HepG2 (cell line): ENCODE measurements around the gene SUSD6. TPM values are rescaled to one million over a fixed set of nuclear protein-coding genes. Genes with fewer than 3 reads are reported as not detected.

Experiments used
- ATAC-seq: fragments of 200-7000 bp; cut with Tn5 transposase; 3 replicates; pipeline ENCODE4 v1.9.1; 2020; ENCODE audit warnings: mild to moderate bottlenecking, moderate library complexity
- BruUV-seq: library from RNA; stranded (reverse); fragments of 400-500 nt; replicated peaks from 2 replicates; lab custom pipeline; 2021; lab: Mats Ljungman, UMichigan
- CTCF ChIA-PET: fragments of 300-600 bp; formaldehyde crosslinking; extraction: SDS; loops from one replicate; lab custom pipeline; 2021; ENCODE audit warnings: low total read pairs, inconsistent platforms, low intra/inter-chr PET ratio; lab: Yijun Ruan, JAX
- POLR2A ChIA-PET: fragments of 350-600 bp; sonication (Branson Sonifier 250); formaldehyde crosslinking; loops from one replicate; lab custom pipeline; 2020; ENCODE audit warnings: antibody characterized with exemption, inconsistent platforms; lab: Yijun Ruan, JAX
- DNase-seq: peaks from one replicate; pipeline ENCODE4 v3.0.0-alpha.2; 2015; ENCODE audit warnings: low spot score
- FAIRE-seq: peaks from 3 replicates; lab custom pipeline; 2011; peaks lifted over from hg19 to GRCh38; lab: Jason Lieb, UNC
- H2AFZ ChIP-seq: one replicate; pipeline ENCODE4 v1.6.1; 2011; ENCODE audit warnings: low read length, inconsistent platforms
- H3K27ac ChIP-seq: fragments of 300-600 bp; 3 replicates; pipeline ENCODE4 v1.8.0; 2011; ENCODE audit warnings: mixed run types, mild to moderate bottlenecking, mixed read lengths, low read length, inconsistent platforms; ENCODE audit not compliant: insufficient read depth; ENCODE audit errors: extremely low read length
- H3K27me3 ChIP-seq, 2 experiments: fragments of 200-600 bp in 1 of 2; 2 replicates in 1 of 2; 3 replicates in 1 of 2; pipeline versions ENCODE4 v1.6.0 to v1.8.0; 2011; ENCODE audit warnings: low read length in 2 of 2, mild to moderate bottlenecking in 2 of 2, moderate library complexity in 2 of 2, inconsistent platforms in 1 of 2; ENCODE audit not compliant: insufficient read depth in 2 of 2, control insufficient read depth in 1 of 2
- H3K36me3 ChIP-seq, 2 experiments: fragments of 200-600 bp in 1 of 2; replicated peaks in 1 of 2; 2 replicates in 1 of 2; 3 replicates in 1 of 2; pipeline versions ENCODE4 v1.5.1 to v1.8.0; 2011; ENCODE audit warnings: low read length in 2 of 2, inconsistent platforms in 1 of 2; ENCODE audit not compliant: insufficient read depth in 2 of 2, control insufficient read depth in 1 of 2
- H3K4me1 ChIP-seq: 2 replicates; pipeline ENCODE4 v1.5.1; 2012; ENCODE audit warnings: low read length, inconsistent platforms; ENCODE audit not compliant: insufficient read depth
- H3K4me2 ChIP-seq: 2 replicates; pipeline ENCODE4 v1.6.0; 2011; ENCODE audit warnings: low read depth, low read length, inconsistent platforms
- H3K4me3 ChIP-seq, 3 experiments: fragments of 200-600 bp in 1 of 3; sonication (generic), shearing (Covaris generic) in 1 of 3; replicated peaks in 1 of 3; 2 replicates each; pipeline ENCODE4 v1.5.1; 2011 to 2016; ENCODE audit warnings: low read length in 3 of 3, inconsistent platforms in 2 of 3, low read depth in 2 of 3, mild to moderate bottlenecking in 2 of 3, control low read depth in 1 of 3, mixed read lengths in 1 of 3; ENCODE audit not compliant: insufficient read depth in 1 of 3
- H3K79me2 ChIP-seq: one replicate; pipeline ENCODE4 v1.6.1; 2011; ENCODE audit warnings: low read length, inconsistent platforms; ENCODE audit not compliant: insufficient read depth
- H3K9ac ChIP-seq: 2 replicates; pipeline ENCODE4 v1.6.0; 2011; ENCODE audit warnings: mild to moderate bottlenecking, low read depth, low read length, inconsistent platforms; ENCODE audit not compliant: insufficient read depth
- H3K9me3 ChIP-seq: 2 replicates; pipeline ENCODE4 v1.5.1; 2012; ENCODE audit warnings: mild to moderate bottlenecking, low read length
- H4K20me1 ChIP-seq: 2 replicates; pipeline ENCODE4 v1.6.0; 2011; ENCODE audit warnings: inconsistent platforms, mild to moderate bottlenecking, low read length, moderate library complexity; ENCODE audit not compliant: insufficient read depth
- ARID4A ChIP-seq: sonication (generic); formaldehyde crosslinking; IDR thresholded peaks from 2 replicates; pipeline ENCODE4 v1.5.0; 2020; ENCODE audit warnings: mild to moderate bottlenecking, missing genetic modification reagents, borderline replicate concordance
- GABPA ChIP-seq, 2 experiments: IDR thresholded peaks; 2 replicates each; pipeline ENCODE4 v1.6.1; 2011 to 2016; ENCODE audit warnings: low read depth in 2 of 2, low read length in 1 of 2, missing biosample characterization in 1 of 2, missing genetic modification characterization in 1 of 2
- GATAD2A ChIP-seq: IDR thresholded peaks from 2 replicates; pipeline ENCODE4 v1.6.1; 2016
- HOXA9 ChIP-seq: sonication (generic); formaldehyde crosslinking; IDR thresholded peaks from 2 replicates; pipeline ENCODE4 v1.8.1; 2022; ENCODE audit warnings: missing genetic modification reagents, mild to moderate bottlenecking, moderate library complexity, borderline replicate concordance
- PATZ1 ChIP-seq: sonication (generic); formaldehyde crosslinking; IDR thresholded peaks from 2 replicates; pipeline ENCODE4 v1.4.0; 2020; ENCODE audit warnings: missing genetic modification reagents
- TEAD3 ChIP-seq: optimal IDR thresholded peaks from 2 replicates; pipeline ENCODE3; 2016; ENCODE audit warnings: borderline replicate concordance
- ZBTB43 ChIP-seq: sonication (generic); formaldehyde crosslinking; conservative IDR thresholded peaks from 2 replicates; pipeline ENCODE4 v1.4.0; 2020; ENCODE audit warnings: missing genetic modification reagents
- ZMYM3 ChIP-seq: sonication (generic); formaldehyde crosslinking; IDR thresholded peaks from 2 replicates; pipeline ENCODE4 v1.5.1; 2020; ENCODE audit warnings: mild to moderate bottlenecking, missing genetic modification reagents
- ZNF609 ChIP-seq: sonication (generic); formaldehyde crosslinking; IDR thresholded peaks from 2 replicates; pipeline ENCODE4 v1.4.0; 2020; ENCODE audit warnings: mild to moderate bottlenecking, missing genetic modification reagents, borderline replicate concordance
- WGBS: methylation state at CpG from one replicate; pipeline ENCODE4 v1.1.6; 2017; ENCODE audit warnings: low lambda C conversion rate; 5-methylcytosine and 5-hydroxymethylcytosine counted together
- in situ Hi-C: cut with HindIII; loops from 2 replicates; pipeline ENCODE4 v1.10.0; 2017; ENCODE audit warnings: low pct_unique_long_range_greater_than_20kb; ENCODE audit not compliant: extremely low pct_ligation_motif_present
- intact Hi-C: fragments of 100-400 bp; cut with micrococcal nuclease; formaldehyde crosslinking; loops from one replicate; pipeline ENCODE4 v1.10.0; 2022; ENCODE audit not compliant: unreplicated experiment
- polyA plus RNA-seq, 8 experiments: library from polyadenylated mRNA; depleted of rRNA in 3 of 8; stranded (reverse) in 7 of 8; unstranded in 1 of 8; fragments of >200 nt; fragmentation: Illumina TruSeq in 4 of 8; extraction: Trizol in 4 of 8; gene quantifications; 2 replicates each; pipeline versions ENCODE4 v1.2.1 to v1.2.3, GENCODE V29; 2011 to 2016; ENCODE audit warnings: low read depth in 4 of 8, missing spikeins in 1 of 8, mixed read lengths in 1 of 8; ENCODE audit not compliant: insufficient read depth in 1 of 8
- total RNA-seq, 5 experiments: library from RNA; depleted of rRNA; stranded (reverse); fragments of >200 nt; fragmentation: Illumina TruSeq; extraction: Trizol; gene quantifications; 2 replicates each; pipeline ENCODE4 v1.2.3, GENCODE V29; 2016; ENCODE audit warnings: low read depth in 1 of 5

SUSD6 gene
- total and polyA plus RNA-seq, 2 of the 13 experiments (the other 11 are each of a cell fraction or from before 2014, with no cell fraction given) = 7.2 to 7.4 TPM

GRCh38 chr14:69658664-69659261, 47.4 kb downstream of the SUSD6 start:
- peak overlapping the region; percentile 78 for H3K4me2 ChIP-seq
- in situ Hi-C loops = no loop called here
- peak overlapping the region; percentile 67 for H3K27ac ChIP-seq
- H3K79me2 ChIP-seq = no peaks in the 10 kb centered on the region
- peak overlapping the region; percentile 56; the same call in 1 of the 2 replicates for H3K9ac ChIP-seq
- 36% methylated on average over 8 of the region's 8 CpGs for WGBS
- CTCF ChIA-PET = no interaction called here
- no peak overlapping the region for H2AFZ ChIP-seq
- no peaks in the 10 kb centered on the region; a peak in 1 of 5 replicates for H3K36me3 ChIP-seq
- H3K9me3 ChIP-seq = no peaks in the 10 kb centered on the region
- no TSS peak for BruUV-seq
- DNase-seq (peak; percentile 64), ATAC-seq (peak; percentile 79), FAIRE-seq (peak; percentile 46)
- H4K20me1 ChIP-seq = no peaks in the 10 kb centered on the region
- POLR2A ChIA-PET = interaction anchor here (1.0 to 1.5 kb wide), 3 partner anchors 10 to 48 kb away, joined by 3 to 13 read pairs (median 3); partner anchors contain the start of gene SUSD6
- no peaks in the 10 kb centered on the region for H3K27me3 ChIP-seq
- H3K4me1 ChIP-seq = peaks cover 82% of the 10 kb centered on the region
- peak overlapping the region; percentile 38 to 59 (median 41) for H3K4me3 ChIP-seq
- intact Hi-C loops = loop anchor here (1.0 to 2.0 kb wide), 2 partner anchors 27 to 32 kb away; no protein-coding TSS in a partner anchor
- TF ChIP-seq GATAD2A (no peak; the same call in 1 of the 2 replicates), ZNF609 (CRISPR knock-in tag) (peak; percentile 17; the same call in 1 of the 2 replicates), TEAD3 (peak; percentile 63), ARID4A (CRISPR knock-in tag) (peak; percentile 42; the same call in 1 of the 2 replicates), HOXA9 (CRISPR knock-in tag) (0 out of 2 replicates have a peak, but pooled peaks have one; percentile 41), PATZ1 (CRISPR knock-in tag) (peak; percentile 74), ZBTB43 (CRISPR knock-in tag) (no peak), ZMYM3 (CRISPR knock-in tag) (peak; percentile 84), GABPA (IDR thresholded peaks at IDR 0.05; ENCODE audit: low read depth, low read length) (peak; percentile 26; the same call in 1 of the 2 replicates), GABPA (CRISPR knock-in tag; IDR thresholded peaks at IDR 0.05; ENCODE audit: low read depth) (peak; percentile 38; the same call in 1 of the 2 replicates)
